HG03442 (cell line): ENCODE results near the gene TMEM114.
A peak's percentile ranks its signal among the peaks of the same experiment; 100 is the strongest.

Experiments
- ATAC-seq: cut with Tn5 transposase; IDR thresholded peaks from one replicate; pipeline ENCODE4 v1.9.1; 2021; ENCODE audit warnings: mild to moderate bottlenecking, moderate library complexity; ENCODE audit not compliant: unreplicated experiment

Gene TMEM114

GRCh38 chr16:8589900-8590688, at the start of gene TMEM114:
Gene TMEM114, minus strand, starts transcription at chr16:8590511. Its CDS starts 673 bp downstream, at chr16:8589838.
- no peak for ATAC-seq

GRCh38 chr16:8639694-8640093, 49.4 kb upstream of the TMEM114 start:
- no peak for ATAC-seq

GRCh38 chr16:8634991-8635736, 44.9 kb upstream of the TMEM114 start:
- ATAC-seq, result no peak

GRCh38 chr16:8632675-8633182, 42.4 kb upstream of the TMEM114 start:
- ATAC-seq, result no peak

GRCh38 chr16:8631818-8632465, 41.6 kb upstream of the TMEM114 start:
- ATAC-seq, result no peak

GRCh38 chr16:8631373-8631772, 41.1 kb upstream of the TMEM114 start:
- no peak for ATAC-seq

GRCh38 chr16:8630255-8630953, 40.1 kb upstream of the TMEM114 start:
- no peak for ATAC-seq

- ATAC-seq, result no peak
These were observed 38.8 kb upstream of the TMEM114 start for GRCh38 chr16:8628981-8629725.

- no peak for ATAC-seq
These were observed 37.1 kb upstream of the TMEM114 start for GRCh38 chr16:8627456-8627855.

GRCh38 chr16:8626946-8627345, 36.6 kb upstream of the TMEM114 start:
- ATAC-seq, result no peak

- no peak for ATAC-seq
These were observed 35.3 kb upstream of the TMEM114 start for GRCh38 chr16:8625491-8626087.

GRCh38 chr16:8623634-8624033, 33.3 kb upstream of the TMEM114 start:
- ATAC-seq, result no peak

GRCh38 chr16:8622315-8622656, 32.0 kb upstream of the TMEM114 start:
- ATAC-seq, result no peak

GRCh38 chr16:8621572-8622314, 31.4 kb upstream of the TMEM114 start, which contains the start of gene METTL22:
Gene METTL22, plus strand, starts transcription at chr16:8621698. Its CDS starts 3,968 bp downstream, at chr16:8625666.
- ATAC-seq, result peak; percentile 85

GRCh38 chr16:8621222-8621571, 30.9 kb upstream of the TMEM114 start:
- ATAC-seq, result no peak

- ATAC-seq, result no peak
These were observed 30.2 kb upstream of the TMEM114 start for GRCh38 chr16:8620535-8620934.

GRCh38 chr16:8619671-8620370, 29.5 kb upstream of the TMEM114 start:
- ATAC-seq, result no peak

GRCh38 chr16:8614435-8615029, 24.2 kb upstream of the TMEM114 start:
- no peak for ATAC-seq
